A673 (cell line): ENCODE results near the gene HEATR9. TPM values are rescaled to one million over a fixed set of nuclear protein-coding genes. Genes with fewer than 3 reads are reported as not detected.

ENCODE experiments used
- BruUV-seq: library from RNA; stranded (reverse); fragments of 400-500 nt; replicated peaks from 2 replicates; lab custom pipeline; 2021; lab: Mats Ljungman, UMichigan
- CTCF ChIA-PET: fragments of 300-600 bp; sonication (Branson Sonifier 250); formaldehyde crosslinking; loops from one replicate; lab custom pipeline; 2022; ENCODE audit warnings: antibody characterized with exemption; lab: Charles Lee
- POLR2A ChIA-PET: fragments of 300-600 bp; sonication (Branson Sonifier 250); formaldehyde crosslinking; loops from one replicate; lab custom pipeline; 2022; ENCODE audit warnings: antibody characterized with exemption; ENCODE audit not compliant: low non-redundant PET; lab: Charles Lee
- DNase-seq: peaks from one replicate; pipeline ENCODE4 v3.0.0-alpha.2; 2015; ENCODE audit warnings: low spot score
- H3K27ac ChIP-seq: fragments of 200-600 bp; sonication (generic); 2 replicates; pipeline ENCODE4 v1.5.1; 2016; ENCODE audit warnings: mixed run types, low read depth, mild to moderate bottlenecking, mixed read lengths, antibody characterized with exemption, low read length; ENCODE audit not compliant: poor library complexity, severe bottlenecking
- H3K27me3 ChIP-seq: fragments of 200-600 bp; sonication (generic); replicated peaks from 2 replicates; pipeline ENCODE4 v1.6.1; 2017; ENCODE audit warnings: mixed run types, low read depth, mild to moderate bottlenecking, mixed read lengths, antibody characterized with exemption, low read length; ENCODE audit not compliant: insufficient read depth, poor library complexity
- H3K36me3 ChIP-seq: fragments of 200-600 bp; sonication (generic); 2 replicates; pipeline ENCODE4 v1.6.1; 2016; ENCODE audit warnings: mixed run types, mild to moderate bottlenecking, mixed read lengths, antibody characterized with exemption, low read length; ENCODE audit not compliant: insufficient read depth, poor library complexity, severe bottlenecking
- H3K4me1 ChIP-seq: fragments of 200-600 bp; sonication (generic); 2 replicates; pipeline ENCODE4 v1.6.1; 2017; ENCODE audit warnings: mixed run types, mild to moderate bottlenecking, mixed read lengths, antibody characterized with exemption, low read length; ENCODE audit not compliant: insufficient read depth, poor library complexity, severe bottlenecking
- H3K4me3 ChIP-seq: fragments of 200-600 bp; sonication (generic); 2 replicates; pipeline ENCODE4 v1.5.1; 2016; ENCODE audit warnings: low read depth, mixed run types, mild to moderate bottlenecking, mixed read lengths, low read length; ENCODE audit not compliant: poor library complexity, severe bottlenecking
- H3K9me3 ChIP-seq: fragments of 200-600 bp; sonication (generic); 2 replicates; pipeline ENCODE4 v1.6.1; 2016; ENCODE audit warnings: mixed run types, low read depth, mild to moderate bottlenecking, mixed read lengths, antibody characterized with exemption, low read length; ENCODE audit not compliant: poor library complexity, severe bottlenecking
- EZH2 ChIP-seq: fragments of 200-600 bp; sonication (generic); IDR thresholded peaks from 2 replicates; pipeline ENCODE4 v1.6.1; 2017; ENCODE audit warnings: borderline replicate concordance, low read depth, mild to moderate bottlenecking, mixed read lengths, antibody characterized with exemption, low read length; ENCODE audit not compliant: poor library complexity, severe bottlenecking
- intact Hi-C: fragments of 100-400 bp; cut with micrococcal nuclease; formaldehyde crosslinking; loops from one replicate; pipeline ENCODE4 v1.10.0; 2022; ENCODE audit not compliant: unreplicated experiment
- total RNA-seq: library from RNA; stranded (reverse); gene quantifications from 2 replicates; pipeline ENCODE4 v1.2.3, GENCODE V29; 2021
- TF ChIP-seq, protein P1 (sequence below): fragments of 300-800, 200-600 bp; sonication (generic); conservative IDR thresholded peaks from 2 replicates; pipeline ENCODE4 v1.5.1; 2017; ENCODE audit warnings: low read depth, mild to moderate bottlenecking, antibody characterized with exemption, low read length, moderate library complexity, mixed read lengths

The HEATR9 gene
- total RNA-seq, 1 experiment from 2014 or later = not detected

DNA sequence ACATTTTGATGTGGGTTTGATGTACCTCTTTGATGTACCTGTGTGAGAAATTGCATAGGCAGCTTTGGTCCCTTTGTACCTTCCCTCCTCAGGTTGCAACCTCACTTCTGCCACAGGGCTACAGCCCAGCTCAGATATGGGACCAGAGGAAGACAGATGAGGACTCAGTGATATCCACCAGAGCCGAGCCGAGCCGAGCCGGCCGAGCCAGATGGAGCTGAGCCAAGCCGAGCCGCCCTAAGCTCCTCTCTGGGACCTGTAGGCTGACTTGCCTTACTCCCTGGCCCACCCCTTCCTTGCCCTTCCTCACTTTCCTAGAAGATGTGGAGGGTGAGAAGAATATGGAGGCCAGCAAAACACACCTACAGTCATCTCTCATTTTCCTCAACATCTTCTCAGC, 3.8 kb downstream of the HEATR9 start:
- H3K9me3 ChIP-seq = no peaks in the 10 kb centered on the region
- no peaks in the 10 kb centered on the region for H3K27me3 ChIP-seq
- ChIA-PET POLR2A (no interaction called here), CTCF (no interaction called here)
- DNase-seq = no peak
- no peak overlapping the region for H3K27ac ChIP-seq
- TF ChIP-seq, protein P1, sequence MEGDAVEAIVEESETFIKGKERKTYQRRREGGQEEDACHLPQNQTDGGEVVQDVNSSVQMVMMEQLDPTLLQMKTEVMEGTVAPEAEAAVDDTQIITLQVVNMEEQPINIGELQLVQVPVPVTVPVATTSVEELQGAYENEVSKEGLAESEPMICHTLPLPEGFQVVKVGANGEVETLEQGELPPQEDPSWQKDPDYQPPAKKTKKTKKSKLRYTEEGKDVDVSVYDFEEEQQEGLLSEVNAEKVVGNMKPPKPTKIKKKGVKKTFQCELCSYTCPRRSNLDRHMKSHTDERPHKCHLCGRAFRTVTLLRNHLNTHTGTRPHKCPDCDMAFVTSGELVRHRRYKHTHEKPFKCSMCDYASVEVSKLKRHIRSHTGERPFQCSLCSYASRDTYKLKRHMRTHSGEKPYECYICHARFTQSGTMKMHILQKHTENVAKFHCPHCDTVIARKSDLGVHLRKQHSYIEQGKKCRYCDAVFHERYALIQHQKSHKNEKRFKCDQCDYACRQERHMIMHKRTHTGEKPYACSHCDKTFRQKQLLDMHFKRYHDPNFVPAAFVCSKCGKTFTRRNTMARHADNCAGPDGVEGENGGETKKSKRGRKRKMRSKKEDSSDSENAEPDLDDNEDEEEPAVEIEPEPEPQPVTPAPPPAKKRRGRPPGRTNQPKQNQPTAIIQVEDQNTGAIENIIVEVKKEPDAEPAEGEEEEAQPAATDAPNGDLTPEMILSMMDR = no peak
- TF ChIP-seq EZH2 = no peak
- no peaks in the 10 kb centered on the region for H3K4me1 ChIP-seq
- no peak overlapping the region for H3K4me3 ChIP-seq
- intact Hi-C loops = no loop called here
- H3K36me3 ChIP-seq = no peaks in the 10 kb centered on the region
- BruUV-seq = no TSS peak

DNA sequence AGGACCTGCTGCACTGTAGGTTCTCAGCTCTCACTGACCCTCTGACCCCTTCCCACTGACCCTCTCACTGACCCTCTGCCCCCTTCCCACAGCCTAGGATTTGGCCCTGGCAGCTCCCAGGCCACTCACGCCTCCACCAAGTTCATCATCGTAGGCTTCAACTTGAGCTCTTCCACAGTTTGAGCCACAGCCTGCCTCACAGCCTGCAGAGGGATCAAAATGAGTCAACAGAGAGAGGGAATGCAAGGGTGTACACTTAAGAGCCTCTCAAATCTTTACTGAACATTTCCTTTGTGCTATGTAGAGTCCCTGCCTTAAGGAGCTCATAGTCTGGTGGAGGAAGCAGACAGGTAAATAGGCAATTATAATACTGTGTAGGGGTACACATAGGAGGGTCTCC, 12.1 kb downstream of the HEATR9 start:
- Histone ChIP-seq H3K27me3 (no peaks in the 10 kb centered on the region), H3K36me3 (no peaks in the 10 kb centered on the region), H3K9me3 (no peaks in the 10 kb centered on the region), H3K4me3 (no peak overlapping the region), H3K27ac (no peak overlapping the region), H3K4me1 (no peaks in the 10 kb centered on the region)
- ChIA-PET POLR2A (no interaction called here), CTCF (no interaction called here)
- TF ChIP-seq EZH2 = no peak
- TF ChIP-seq, protein P1 = no peak
- no peak for DNase-seq
- intact Hi-C loops = no loop called here
- BruUV-seq = no TSS peak

DNA sequence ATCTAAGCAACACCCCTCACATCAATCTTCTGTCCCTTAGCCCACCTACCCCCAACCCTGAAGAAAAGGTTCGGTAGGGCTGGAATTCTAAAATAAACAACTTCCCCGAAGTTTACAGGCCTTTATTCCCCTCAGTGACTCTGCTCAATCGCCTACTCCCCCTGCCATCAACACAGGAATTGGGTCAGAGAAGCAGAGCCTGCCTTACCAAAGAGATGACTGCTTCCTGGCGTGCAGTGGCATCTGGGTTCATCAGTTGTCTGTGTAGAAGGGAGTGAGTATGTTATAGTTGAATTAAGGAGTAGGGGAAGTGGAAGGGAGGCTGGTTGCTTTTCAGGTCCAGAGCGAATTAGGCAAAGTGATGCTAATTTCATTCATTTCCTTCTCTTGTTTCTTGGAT, 12.7 kb downstream of the HEATR9 start:
- ChIA-PET POLR2A (no interaction called here), CTCF (no interaction called here)
- Histone ChIP-seq H3K27me3 (no peaks in the 10 kb centered on the region), H3K36me3 (no peaks in the 10 kb centered on the region), H3K4me1 (no peaks in the 10 kb centered on the region), H3K27ac (no peak overlapping the region), H3K9me3 (no peaks in the 10 kb centered on the region), H3K4me3 (no peak overlapping the region)
- TF ChIP-seq, protein P1 = no peak
- no TSS peak for BruUV-seq
- DNase-seq = no peak
- intact Hi-C loops = no loop called here
